ENCODE measurements around the gene ATG10.
A peak's percentile ranks its signal among the peaks of the same experiment; 100 is the strongest.

Gene ATG10

DNA sequence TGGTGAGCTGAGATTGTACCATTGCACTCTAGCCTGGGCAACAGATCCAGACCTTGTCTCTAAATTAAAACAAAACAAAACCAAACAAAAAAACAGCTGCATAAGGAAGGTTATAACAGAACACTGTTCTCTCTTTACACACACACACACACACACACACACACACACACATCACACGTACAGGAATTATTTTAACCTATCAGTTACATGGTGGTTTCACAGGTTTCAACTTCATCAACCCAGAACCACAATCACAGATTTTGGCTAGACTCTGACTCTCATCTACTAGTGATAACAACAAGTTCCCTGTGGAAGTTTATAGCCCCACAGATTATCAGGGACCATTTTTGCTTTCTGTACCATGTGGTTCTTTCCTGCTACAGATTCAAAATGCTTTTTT lies 246.1 kb downstream of the ATG10 start:
- Mint-ChIP-seq H3K36me3 (ENCODE audit: low read depth) (no peaks in the 10 kb centered on the region), H3K27me3 (no peaks in the 10 kb centered on the region), H3K27ac (no peak overlapping the region), H3K9me3 (no peaks in the 10 kb centered on the region), H3K4me3 (no peak overlapping the region), H3K4me1 (ENCODE audit: low read depth) (no peaks in the 10 kb centered on the region)
- no peak for DNase-seq

DNA sequence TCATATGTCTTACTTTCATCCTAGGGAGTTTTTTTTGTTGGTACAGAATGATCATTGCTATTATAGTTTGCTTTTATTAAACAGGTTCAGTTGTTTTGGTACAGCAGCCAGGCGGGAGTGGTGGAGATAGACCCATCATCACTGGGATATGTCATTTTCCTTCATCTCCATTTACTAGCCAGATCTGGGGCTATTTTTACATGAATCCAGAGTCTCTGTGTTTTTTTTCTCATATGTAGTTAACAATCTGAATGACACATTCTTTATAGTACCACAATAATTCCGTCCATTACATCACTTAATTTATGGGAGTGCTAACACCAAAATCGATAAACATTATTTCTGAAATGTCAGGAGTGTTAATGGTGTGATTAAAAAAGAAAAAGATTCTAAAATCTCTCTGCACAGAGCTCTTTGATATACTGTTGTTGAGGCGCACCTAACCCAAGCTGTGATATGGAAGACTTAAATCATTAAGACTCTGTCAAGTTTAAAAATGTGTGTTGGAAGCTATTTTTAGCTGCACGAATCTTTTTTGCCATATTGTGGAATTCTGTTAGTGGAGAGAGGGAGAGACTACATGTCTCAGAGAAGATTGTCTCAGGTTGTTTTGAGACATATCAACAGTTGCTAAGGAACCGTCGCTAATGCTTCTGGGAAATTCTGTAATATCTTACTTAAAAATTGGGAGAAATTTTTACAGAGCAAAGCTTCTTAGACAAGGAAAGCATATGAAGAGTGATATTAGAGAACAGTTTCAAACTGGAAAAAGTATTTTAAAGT lies 246.7 kb downstream of the ATG10 start:
- H3K4me3 Mint-ChIP-seq, result no peak overlapping the region
- no peaks in the 10 kb centered on the region for H3K9me3 Mint-ChIP-seq
- DNase-seq, result no peak
- H3K4me1 Mint-ChIP-seq (ENCODE audit: low read depth), result no peaks in the 10 kb centered on the region
- no peaks in the 10 kb centered on the region for H3K27me3 Mint-ChIP-seq
- H3K27ac Mint-ChIP-seq, result no peak overlapping the region
- no peaks in the 10 kb centered on the region for H3K36me3 Mint-ChIP-seq (ENCODE audit: low read depth)

- Mint-ChIP-seq H3K27me3 (no peaks in the 10 kb centered on the region), H3K36me3 (ENCODE audit: low read depth) (no peaks in the 10 kb centered on the region), H3K4me1 (ENCODE audit: low read depth) (peaks cover 3% of the 10 kb centered on the region), H3K9me3 (no peaks in the 10 kb centered on the region), H3K27ac (no peak overlapping the region), H3K4me3 (no peak overlapping the region)
- no peak for DNase-seq
These were observed 249.2 kb downstream of the ATG10 start for GRCh38 chr5:82221020-82221419.

DNA sequence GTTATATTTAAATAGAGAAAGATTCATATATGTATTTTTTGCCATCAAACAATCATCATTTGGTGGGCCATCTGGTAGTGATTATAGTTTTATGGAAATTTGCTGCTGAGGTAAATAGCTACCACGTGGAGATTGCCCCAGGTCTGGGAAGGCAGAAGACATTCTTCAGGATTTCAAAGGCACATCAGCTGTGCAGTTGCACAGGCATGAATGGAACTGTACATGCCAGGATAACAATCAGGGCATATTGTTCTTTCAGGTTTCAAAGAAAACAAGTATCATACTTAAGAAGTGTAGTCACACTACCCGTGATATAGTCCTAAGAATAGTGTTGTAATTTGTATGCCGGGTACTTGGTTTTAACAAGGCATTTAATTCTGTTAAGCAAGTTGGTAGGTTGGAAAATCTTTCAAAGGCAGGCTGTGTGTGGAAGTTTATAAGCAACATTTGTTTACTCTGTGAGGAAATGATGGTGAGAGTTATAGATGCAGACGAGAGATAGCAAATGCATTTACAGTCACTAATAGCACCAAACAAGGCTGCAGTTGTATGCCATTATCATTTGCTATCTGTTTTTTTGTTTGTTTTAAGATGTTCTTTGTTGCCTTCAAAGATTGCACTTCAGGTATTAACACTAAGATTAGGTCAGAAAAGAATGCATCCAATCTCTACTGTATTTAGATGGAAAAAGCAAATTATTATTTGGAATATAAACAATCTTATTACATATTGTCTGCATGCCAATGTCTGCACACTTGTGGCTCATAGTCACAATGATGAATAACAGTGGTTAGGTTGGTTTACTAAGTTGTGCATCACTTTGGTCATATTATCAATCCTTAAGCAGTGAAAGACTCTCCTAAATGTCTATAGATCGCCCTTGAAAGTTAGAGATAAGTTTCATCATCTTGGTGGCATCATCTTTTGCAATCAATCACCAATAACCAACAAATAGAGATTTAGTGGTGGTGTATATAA lies 251.1 kb downstream of the ATG10 start:
- no peaks in the 10 kb centered on the region for H3K36me3 Mint-ChIP-seq (ENCODE audit: low read depth)
- DNase-seq, result no peak
- H3K4me3 Mint-ChIP-seq, result no peak overlapping the region
- H3K9me3 Mint-ChIP-seq, result no peaks in the 10 kb centered on the region
- H3K27me3 Mint-ChIP-seq, result no peaks in the 10 kb centered on the region
- no peak overlapping the region for H3K27ac Mint-ChIP-seq
- peaks cover 3% of the 10 kb centered on the region for H3K4me1 Mint-ChIP-seq (ENCODE audit: low read depth)

DNA sequence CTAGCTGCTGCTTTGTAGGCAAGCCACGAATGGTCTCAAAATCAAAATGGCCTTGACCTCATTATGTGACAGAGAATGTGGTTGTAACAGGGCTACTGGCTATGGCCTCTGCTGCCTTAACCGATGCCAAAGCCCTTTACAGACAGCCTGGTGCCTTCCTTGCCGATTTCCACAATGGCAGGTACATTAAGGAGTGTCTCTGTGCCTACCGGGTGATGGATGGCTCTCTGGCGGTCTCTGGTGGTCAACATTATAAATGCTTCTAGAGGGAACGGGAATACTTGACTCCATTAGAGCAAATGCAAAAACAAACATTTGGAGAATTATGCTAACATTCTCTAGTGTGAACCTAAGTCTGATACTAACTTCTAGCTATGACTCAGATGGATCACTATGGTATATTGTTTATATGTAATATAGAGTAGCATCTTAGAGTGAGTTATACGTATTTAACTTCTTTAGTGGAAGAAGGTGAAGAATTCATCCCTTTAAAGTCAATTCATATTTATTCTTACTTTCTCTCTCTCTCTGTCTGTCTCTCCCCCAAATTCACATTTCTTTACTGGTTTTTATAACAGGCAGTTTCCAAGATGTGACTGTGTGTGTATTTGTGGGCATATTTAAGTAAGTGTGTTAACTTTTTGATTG lies 253.8 kb downstream of the ATG10 start:
- DNase-seq, result peak; percentile 60
- no peak overlapping the region for H3K4me3 Mint-ChIP-seq
- H3K9me3 Mint-ChIP-seq, result no peaks in the 10 kb centered on the region

GRCh38 chr5:82234885-82235284 lies 263.1 kb downstream of the ATG10 start:
- no peaks in the 10 kb centered on the region for H3K36me3 Mint-ChIP-seq (ENCODE audit: low read depth)
- H3K9me3 Mint-ChIP-seq, result no peaks in the 10 kb centered on the region
- no peak overlapping the region for H3K27ac Mint-ChIP-seq
- no peak for DNase-seq
- H3K27me3 Mint-ChIP-seq, result no peaks in the 10 kb centered on the region
- H3K4me1 Mint-ChIP-seq (ENCODE audit: low read depth), result no peaks in the 10 kb centered on the region
- H3K4me3 Mint-ChIP-seq, result no peak overlapping the region

More for the DNA sequence above, 253.8 kb downstream of the ATG10 start:
- Mint-ChIP-seq H3K27ac (no peak overlapping the region), H3K36me3 (ENCODE audit: low read depth) (no peaks in the 10 kb centered on the region), H3K4me1 (ENCODE audit: low read depth) (peaks cover 3% of the 10 kb centered on the region), H3K27me3 (no peaks in the 10 kb centered on the region)

GRCh38 chr5:82244151-82244550 lies 272.3 kb downstream of the ATG10 start:
- peaks cover 8% of the 10 kb centered on the region for H3K9me3 Mint-ChIP-seq
- H3K27ac Mint-ChIP-seq, result no peak overlapping the region
- H3K4me1 Mint-ChIP-seq (ENCODE audit: low read depth), result no peaks in the 10 kb centered on the region
- no peak for DNase-seq
- H3K4me3 Mint-ChIP-seq, result no peak overlapping the region
- H3K27me3 Mint-ChIP-seq, result no peaks in the 10 kb centered on the region
- peaks cover 8% of the 10 kb centered on the region for H3K36me3 Mint-ChIP-seq (ENCODE audit: low read depth)

DNA sequence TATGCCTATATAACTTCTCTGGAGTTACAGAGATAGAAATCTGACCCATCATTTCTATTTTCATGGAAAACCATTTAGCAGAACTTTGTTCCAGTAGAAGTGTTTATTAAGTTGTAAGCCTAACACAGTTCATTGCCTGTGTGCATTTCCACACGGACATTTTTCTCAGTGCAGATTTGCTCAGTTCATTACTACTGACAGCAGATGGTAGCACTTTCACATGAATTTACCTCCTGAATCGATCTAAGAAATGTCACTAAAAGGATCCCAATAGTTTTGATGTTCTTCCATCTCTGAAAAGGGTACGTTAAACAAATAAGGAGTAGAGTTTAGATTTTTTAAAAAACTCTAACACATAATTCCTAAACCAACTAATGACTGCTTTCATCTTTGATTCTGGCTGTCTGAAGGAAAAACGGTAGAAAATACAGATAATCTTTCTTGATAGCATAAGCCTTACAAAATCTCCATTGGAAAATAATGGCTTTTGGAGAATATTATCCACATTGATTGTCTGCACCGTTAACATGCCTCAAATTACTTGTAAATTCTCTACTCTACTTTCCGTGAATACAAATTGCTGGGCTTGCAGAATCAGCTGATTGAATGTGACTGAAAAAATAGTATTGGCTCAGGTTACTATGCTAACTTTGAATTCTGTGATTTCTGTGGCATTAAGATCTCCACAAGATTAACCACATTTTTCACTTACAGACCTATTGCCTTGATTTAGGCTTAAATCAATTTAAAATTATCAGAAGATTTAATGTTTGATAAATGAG lies 273.2 kb downstream of the ATG10 start:
- no peaks in the 10 kb centered on the region for H3K4me1 Mint-ChIP-seq (ENCODE audit: low read depth)
- H3K4me3 Mint-ChIP-seq, result no peak overlapping the region
- H3K27me3 Mint-ChIP-seq, result no peaks in the 10 kb centered on the region

GRCh38 chr5:82246960-82247574 lies 275.2 kb downstream of the ATG10 start:
- H3K9me3 Mint-ChIP-seq, result peaks cover 8% of the 10 kb centered on the region
- H3K27ac Mint-ChIP-seq, result no peak overlapping the region

More for the DNA sequence above, 273.2 kb downstream of the ATG10 start:
- H3K36me3 Mint-ChIP-seq (ENCODE audit: low read depth), result peaks cover 8% of the 10 kb centered on the region
- DNase-seq, result no peak
- no peak overlapping the region for H3K27ac Mint-ChIP-seq
- peaks cover 8% of the 10 kb centered on the region for H3K9me3 Mint-ChIP-seq

GRCh38 chr5:82252744-82253143 lies 280.9 kb downstream of the ATG10 start:
- no peak overlapping the region for H3K4me3 Mint-ChIP-seq
- peaks cover 7% of the 10 kb centered on the region for H3K36me3 Mint-ChIP-seq (ENCODE audit: low read depth)
- peaks cover 5% of the 10 kb centered on the region for H3K4me1 Mint-ChIP-seq (ENCODE audit: low read depth)
- H3K27ac Mint-ChIP-seq, result no peak overlapping the region
- no peak for DNase-seq
- H3K27me3 Mint-ChIP-seq, result no peaks in the 10 kb centered on the region
- no peaks in the 10 kb centered on the region for H3K9me3 Mint-ChIP-seq

More at GRCh38 chr5:82246960-82247574, 275.2 kb downstream of the ATG10 start:
- H3K4me3 Mint-ChIP-seq, result no peak overlapping the region
- H3K27me3 Mint-ChIP-seq, result no peaks in the 10 kb centered on the region
- H3K4me1 Mint-ChIP-seq (ENCODE audit: low read depth), result no peaks in the 10 kb centered on the region
- DNase-seq, result no peak
- H3K36me3 Mint-ChIP-seq (ENCODE audit: low read depth), result peaks cover 8% of the 10 kb centered on the region

DNA sequence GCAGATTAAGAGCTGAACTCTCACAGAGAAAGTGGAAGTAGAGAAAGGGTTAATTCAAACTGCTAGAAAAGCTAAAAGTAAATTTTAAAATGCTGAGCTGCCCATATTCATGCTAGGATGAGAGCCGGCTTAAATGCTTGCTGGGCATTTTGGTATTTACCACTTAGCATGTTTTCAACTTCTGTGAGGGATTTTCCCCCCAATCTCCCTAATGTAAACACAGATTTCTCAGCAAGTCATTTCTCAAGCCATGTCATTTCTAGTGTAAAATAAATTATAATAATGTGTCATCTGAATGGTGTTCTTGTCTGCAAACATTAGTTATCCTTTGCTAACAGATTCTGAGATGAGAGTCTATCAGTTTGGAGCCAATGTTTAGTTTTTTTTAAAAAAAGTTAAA lies 284.0 kb downstream of the ATG10 start:
- Mint-ChIP-seq H3K27ac (peak overlapping the region; percentile 39), H3K4me3 (no peak overlapping the region), H3K36me3 (ENCODE audit: low read depth) (peaks cover 7% of the 10 kb centered on the region), H3K4me1 (ENCODE audit: low read depth) (peaks cover 5% of the 10 kb centered on the region), H3K9me3 (no peaks in the 10 kb centered on the region), H3K27me3 (no peaks in the 10 kb centered on the region)
- DNase-seq, result no peak

GRCh38 chr5:82257247-82257646 lies 285.4 kb downstream of the ATG10 start:
- peaks cover 5% of the 10 kb centered on the region for H3K4me1 Mint-ChIP-seq (ENCODE audit: low read depth)
- no peak overlapping the region for H3K4me3 Mint-ChIP-seq
- peaks cover 7% of the 10 kb centered on the region for H3K36me3 Mint-ChIP-seq (ENCODE audit: low read depth)
- DNase-seq, result no peak
- H3K27ac Mint-ChIP-seq, result no peak overlapping the region
- no peaks in the 10 kb centered on the region for H3K9me3 Mint-ChIP-seq
- no peaks in the 10 kb centered on the region for H3K27me3 Mint-ChIP-seq

DNA sequence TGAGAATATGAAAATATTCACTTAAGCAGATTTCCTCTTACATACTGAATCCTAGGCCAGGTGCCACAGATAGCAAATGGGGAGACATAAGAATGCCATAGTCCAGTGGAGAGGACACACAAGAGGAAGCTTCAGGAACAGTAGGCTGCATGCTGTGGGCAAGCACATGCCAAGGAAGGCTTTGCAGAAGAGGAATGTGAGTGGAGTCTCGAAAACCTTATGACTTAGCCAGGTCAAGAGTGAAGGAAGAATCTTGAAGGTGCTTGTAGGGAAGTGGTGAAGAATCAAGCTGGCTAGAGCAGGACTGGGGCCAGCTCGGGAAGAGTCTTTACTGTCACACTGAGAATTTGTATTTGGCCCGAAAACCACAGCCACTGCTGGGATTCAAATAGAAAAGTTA lies 285.9 kb downstream of the ATG10 start:
- Mint-ChIP-seq H3K27me3 (no peaks in the 10 kb centered on the region), H3K9me3 (no peaks in the 10 kb centered on the region), H3K27ac (no peak overlapping the region), H3K4me1 (ENCODE audit: low read depth) (peaks cover 5% of the 10 kb centered on the region), H3K36me3 (ENCODE audit: low read depth) (peaks cover 7% of the 10 kb centered on the region), H3K4me3 (no peak overlapping the region)
- no peak for DNase-seq
